ENCODE data around the gene KCNN2.
A peak's percentile ranks its signal among the peaks of the same experiment; 100 is the strongest.

The KCNN2 gene

DNA sequence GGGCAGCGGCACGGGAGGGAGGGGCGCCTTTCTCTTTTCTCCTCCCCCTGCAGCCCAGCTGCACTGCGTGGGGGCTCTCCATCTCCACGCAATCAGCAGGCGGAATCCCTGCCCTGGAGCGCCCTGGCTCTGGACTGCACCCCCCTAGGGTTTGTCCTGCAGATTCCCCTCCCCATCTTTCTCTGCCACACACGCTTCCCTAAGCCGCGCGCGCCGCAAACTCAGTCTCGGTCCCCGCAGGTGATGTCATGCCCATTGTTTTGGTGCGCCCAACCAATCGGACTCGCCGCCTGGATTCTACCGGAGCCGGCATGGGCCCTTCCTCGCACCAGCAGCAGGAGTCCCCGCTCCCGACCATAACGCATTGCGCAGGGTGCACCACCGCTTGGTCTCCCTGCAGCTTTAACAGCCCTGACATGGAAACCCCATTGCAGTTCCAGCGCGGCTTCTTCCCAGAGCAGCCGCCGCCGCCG is at the start of gene KCNN2:
KCNN2 (plus strand) TSS at position 347 of the 473 bp plus-strand sequence; CDS start at position 417, 70 bp downstream.
- no peaks in the 10 kb centered on the region for H3K9me3 Mint-ChIP-seq
- H3K4me3 Mint-ChIP-seq = peak within 1 kb of the TSS; percentile 97
- H3K4me1 Mint-ChIP-seq = peaks cover 25% of the 10 kb centered on the region
- H3K27me3 Mint-ChIP-seq (ENCODE audit: low read depth, poor library complexity) = peaks cover 76% of the 10 kb centered on the region
- peak; percentile 77 for DNase-seq
- H3K27ac Mint-ChIP-seq = no peak within 1 kb of the TSS
- H3K36me3 Mint-ChIP-seq (ENCODE audit: low read depth) = no peaks in the 10 kb centered on the region
- TF ChIP-seq, protein P1, sequence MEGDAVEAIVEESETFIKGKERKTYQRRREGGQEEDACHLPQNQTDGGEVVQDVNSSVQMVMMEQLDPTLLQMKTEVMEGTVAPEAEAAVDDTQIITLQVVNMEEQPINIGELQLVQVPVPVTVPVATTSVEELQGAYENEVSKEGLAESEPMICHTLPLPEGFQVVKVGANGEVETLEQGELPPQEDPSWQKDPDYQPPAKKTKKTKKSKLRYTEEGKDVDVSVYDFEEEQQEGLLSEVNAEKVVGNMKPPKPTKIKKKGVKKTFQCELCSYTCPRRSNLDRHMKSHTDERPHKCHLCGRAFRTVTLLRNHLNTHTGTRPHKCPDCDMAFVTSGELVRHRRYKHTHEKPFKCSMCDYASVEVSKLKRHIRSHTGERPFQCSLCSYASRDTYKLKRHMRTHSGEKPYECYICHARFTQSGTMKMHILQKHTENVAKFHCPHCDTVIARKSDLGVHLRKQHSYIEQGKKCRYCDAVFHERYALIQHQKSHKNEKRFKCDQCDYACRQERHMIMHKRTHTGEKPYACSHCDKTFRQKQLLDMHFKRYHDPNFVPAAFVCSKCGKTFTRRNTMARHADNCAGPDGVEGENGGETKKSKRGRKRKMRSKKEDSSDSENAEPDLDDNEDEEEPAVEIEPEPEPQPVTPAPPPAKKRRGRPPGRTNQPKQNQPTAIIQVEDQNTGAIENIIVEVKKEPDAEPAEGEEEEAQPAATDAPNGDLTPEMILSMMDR (IDR thresholded peaks at IDR 0.05) = no peak

DNA sequence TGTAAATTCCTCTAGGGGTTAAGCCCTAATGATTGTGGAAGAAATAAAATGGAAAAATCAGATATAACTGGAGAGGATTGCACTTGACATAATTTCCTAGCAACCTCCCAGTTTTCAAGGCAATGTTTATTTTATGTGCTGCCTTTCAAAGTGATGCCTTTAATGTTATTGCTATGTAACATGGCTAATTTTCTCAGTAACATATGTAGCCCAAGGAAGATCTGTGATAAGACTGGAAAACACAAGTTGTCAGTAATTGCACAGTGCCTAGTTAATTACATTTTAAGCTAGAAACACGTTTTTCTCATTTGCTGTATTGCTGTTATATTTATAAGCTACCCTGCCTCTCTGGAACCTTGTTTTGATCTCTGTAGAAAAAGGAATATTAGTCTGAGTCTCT is 49.2 kb upstream of the KCNN2 start:
- Mint-ChIP-seq H3K36me3 (ENCODE audit: low read depth) (no peaks in the 10 kb centered on the region), H3K4me1 (peaks cover 11% of the 10 kb centered on the region), H3K9me3 (no peaks in the 10 kb centered on the region), H3K27me3 (ENCODE audit: low read depth, poor library complexity) (peaks cover 6% of the 10 kb centered on the region), H3K4me3 (no peak overlapping the region), H3K27ac (no peak overlapping the region)
- TF ChIP-seq, protein P1 (IDR thresholded peaks at IDR 0.05) = no peak
- DNase-seq = no peak

DNA sequence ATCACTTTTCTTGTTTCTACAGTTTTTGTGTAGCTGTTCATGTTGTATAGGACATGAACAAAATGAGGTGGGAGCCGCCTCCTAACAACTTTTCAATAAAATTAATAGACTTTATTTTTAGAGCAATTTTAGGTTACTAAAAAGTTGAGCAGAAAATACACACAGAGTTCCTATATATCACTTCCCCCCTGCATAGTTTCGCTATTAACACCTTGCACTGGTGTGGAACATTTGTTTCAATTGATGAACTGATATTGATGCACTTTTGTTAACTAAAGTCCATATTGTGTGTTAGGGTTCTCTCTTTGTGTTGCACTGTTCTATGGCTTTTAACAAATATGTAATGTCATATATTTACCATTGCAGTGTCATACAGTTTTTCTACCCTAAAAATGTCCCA is 47.8 kb upstream of the KCNN2 start:
- Mint-ChIP-seq H3K36me3 (ENCODE audit: low read depth) (no peaks in the 10 kb centered on the region), H3K27ac (no peak overlapping the region), H3K27me3 (ENCODE audit: low read depth, poor library complexity) (peaks cover 6% of the 10 kb centered on the region), H3K4me3 (no peak overlapping the region), H3K4me1 (peaks cover 10% of the 10 kb centered on the region), H3K9me3 (no peaks in the 10 kb centered on the region)
- TF ChIP-seq, protein P1 (IDR thresholded peaks at IDR 0.05) = no peak
- no peak for DNase-seq

DNA sequence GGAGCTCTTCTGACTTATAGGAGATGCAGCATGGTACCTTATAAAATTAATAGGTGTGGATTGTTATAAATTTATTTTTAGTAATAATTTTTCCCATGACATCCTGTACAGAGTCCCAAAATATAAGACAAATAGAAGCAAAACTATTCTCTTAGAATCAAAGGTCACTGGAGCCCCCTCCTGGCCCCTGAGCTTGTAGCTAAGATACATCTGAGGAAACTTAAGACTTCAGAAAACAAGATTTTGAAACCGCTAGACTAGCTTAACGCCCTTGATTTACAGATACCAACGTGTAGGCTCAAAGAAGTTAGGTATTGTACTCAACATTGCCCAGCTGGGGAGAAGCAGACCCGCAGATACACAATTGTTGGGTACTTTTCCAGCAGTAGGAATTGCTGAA is 45.7 kb upstream of the KCNN2 start:
- Mint-ChIP-seq H3K36me3 (ENCODE audit: low read depth) (no peaks in the 10 kb centered on the region), H3K27ac (no peak overlapping the region), H3K4me1 (no peaks in the 10 kb centered on the region), H3K9me3 (no peaks in the 10 kb centered on the region), H3K4me3 (no peak overlapping the region), H3K27me3 (ENCODE audit: low read depth, poor library complexity) (peaks cover 6% of the 10 kb centered on the region)
- TF ChIP-seq, protein P1 (IDR thresholded peaks at IDR 0.05) = no peak
- DNase-seq = no peak

DNA sequence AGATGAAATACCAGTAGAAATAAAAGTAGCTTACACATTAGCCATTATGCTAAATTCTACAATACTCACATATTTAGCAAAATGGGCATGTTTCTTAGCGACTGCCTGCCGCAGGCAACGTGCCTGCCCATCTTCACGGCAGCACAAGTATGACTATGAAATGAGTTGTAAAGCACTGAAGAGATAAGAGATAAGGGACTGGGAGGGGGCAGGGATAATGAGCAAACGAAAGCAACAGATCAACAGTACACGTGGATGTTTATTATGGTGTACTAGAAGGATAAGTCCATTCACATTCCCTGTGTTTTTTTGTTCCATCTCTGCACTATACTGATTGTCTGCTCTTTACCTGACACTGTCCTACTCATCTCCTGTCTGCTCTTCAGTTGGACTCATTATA is 44.1 kb upstream of the KCNN2 start:
- no peak for DNase-seq
- no peaks in the 10 kb centered on the region for H3K4me1 Mint-ChIP-seq
- no peaks in the 10 kb centered on the region for H3K9me3 Mint-ChIP-seq
- TF ChIP-seq, protein P1 (IDR thresholded peaks at IDR 0.05) = no peak
- H3K27ac Mint-ChIP-seq = no peak overlapping the region
- H3K36me3 Mint-ChIP-seq (ENCODE audit: low read depth) = no peaks in the 10 kb centered on the region
- H3K4me3 Mint-ChIP-seq = no peak overlapping the region
- H3K27me3 Mint-ChIP-seq (ENCODE audit: low read depth, poor library complexity) = peaks cover 6% of the 10 kb centered on the region

DNA sequence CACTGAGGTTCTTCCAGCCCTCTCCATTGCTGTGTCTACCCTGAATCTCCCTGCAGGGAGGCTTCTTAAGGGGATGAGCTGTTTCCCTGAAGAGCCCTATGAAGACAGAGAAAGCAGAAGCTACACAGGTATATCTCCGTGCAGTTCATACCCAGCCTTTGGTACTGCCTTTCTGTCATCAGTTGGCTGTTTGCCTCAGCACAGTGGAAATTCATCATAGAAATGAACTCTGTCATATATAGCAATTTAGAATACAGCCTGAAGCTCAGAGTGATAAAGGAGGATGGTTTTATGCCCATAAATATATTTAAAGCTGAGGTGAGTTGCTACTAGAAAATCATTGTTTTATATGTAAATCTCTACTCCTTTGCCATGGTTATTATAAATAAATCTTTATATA is 42.6 kb upstream of the KCNN2 start:
- H3K4me3 Mint-ChIP-seq = no peak overlapping the region
- no peaks in the 10 kb centered on the region for H3K4me1 Mint-ChIP-seq
- H3K36me3 Mint-ChIP-seq (ENCODE audit: low read depth) = no peaks in the 10 kb centered on the region
- no peaks in the 10 kb centered on the region for H3K27me3 Mint-ChIP-seq (ENCODE audit: low read depth, poor library complexity)
- H3K27ac Mint-ChIP-seq = no peak overlapping the region
- TF ChIP-seq, protein P1 (IDR thresholded peaks at IDR 0.05) = no peak
- no peak for DNase-seq
- H3K9me3 Mint-ChIP-seq = no peaks in the 10 kb centered on the region

All from nephron progenitor cell (in vitro differentiated cells).